Measurements from ENCODE around the gene ADAMTSL2. TPM values are rescaled to one million over a fixed set of nuclear protein-coding genes. Genes with fewer than 3 reads are reported as not detected.

ADAMTSL2 gene
- total RNA-seq, 1 experiment from 2014 or later: 0.87 TPM

- Mint-ChIP-seq H3K27ac (no peak overlapping the region), H3K4me1 (peaks cover 7% of the 10 kb centered on the region), H3K27me3 (ENCODE audit: low read depth) (peaks cover 33% of the 10 kb centered on the region), H3K36me3 (no peaks in the 10 kb centered on the region), H3K4me3 (no peak overlapping the region), H3K9me3 (no peaks in the 10 kb centered on the region)
- no peak for TF ChIP-seq IRF1 (CRISPR knock-in tag; IDR thresholded peaks at IDR 0.05)
- TF ChIP-seq ZNF416 (CRISPR knock-in tag; IDR thresholded peaks at IDR 0.05): no peak
- TF ChIP-seq PRRX2 (CRISPR knock-in tag; IDR thresholded peaks at IDR 0.05): no peak
- TF ChIP-seq NFATC4 (CRISPR knock-in tag; IDR thresholded peaks at IDR 0.05): no peak
- DNase-seq (ENCODE audit: low spot score) (no peak), ATAC-seq (no peak)
- POLR2A ChIA-PET: interaction anchor here (0.8 kb wide), 1 partner anchor 9 kb away, joined by 3 read pairs; no protein-coding TSS in a partner anchor
- CTCF ChIA-PET: interaction anchor here (0.5 to 2.1 kb wide), 3 partner anchors 18 to 677 kb away, joined by 3 to 10 read pairs (median 3); no protein-coding TSS in a partner anchor
Measured at GRCh38 chr9:133607381-133607780, 72.9 kb downstream of the ADAMTSL2 start.

GRCh38 chr9:133607976-133608375, 73.5 kb downstream of the ADAMTSL2 start:
- no peaks in the 10 kb centered on the region for H3K36me3 Mint-ChIP-seq
- no peak overlapping the region for H3K27ac Mint-ChIP-seq
- CTCF ChIA-PET: interaction anchor here (1.0 to 2.1 kb wide), 4 partner anchors 18 to 122 kb away, joined by 3 to 10 read pairs (median 4); no protein-coding TSS in a partner anchor

GRCh38 chr9:133608382-133608781, 73.9 kb downstream of the ADAMTSL2 start:
- ATAC-seq (no peak), DNase-seq (ENCODE audit: low spot score) (no peak)
- no peaks in the 10 kb centered on the region for H3K36me3 Mint-ChIP-seq
- peaks cover 35% of the 10 kb centered on the region for H3K27me3 Mint-ChIP-seq (ENCODE audit: low read depth)
- H3K4me3 Mint-ChIP-seq: peak overlapping the region; percentile 53
- H3K4me1 Mint-ChIP-seq: peaks cover 7% of the 10 kb centered on the region
- POLR2A ChIA-PET: no interaction called here
- CTCF ChIA-PET: interaction anchor here (1.0 to 2.1 kb wide), 4 partner anchors 19 to 107 kb away, joined by 3 to 10 read pairs (median 4); no protein-coding TSS in a partner anchor
- H3K27ac Mint-ChIP-seq: no peak overlapping the region
- no peaks in the 10 kb centered on the region for H3K9me3 Mint-ChIP-seq
- no peak for TF ChIP-seq TP53 (CRISPR knock-in tag; IDR thresholded peaks at IDR 0.05)
- no peak for TF ChIP-seq ZNF416 (CRISPR knock-in tag; IDR thresholded peaks at IDR 0.05)
- TF ChIP-seq TCF7 (CRISPR knock-in tag; IDR thresholded peaks at IDR 0.05; ENCODE audit: low read depth): no peak
- TF ChIP-seq EMX1 (CRISPR knock-in tag; IDR thresholded peaks at IDR 0.05): no peak
- TF ChIP-seq ZNF281 (CRISPR knock-in tag; IDR thresholded peaks at IDR 0.05): no peak
- no peak for TF ChIP-seq RORB (CRISPR knock-in tag; IDR thresholded peaks at IDR 0.05)
- no peak for TF ChIP-seq TEAD4 (CRISPR knock-in tag; IDR thresholded peaks at IDR 0.05)
- TF ChIP-seq KAT7 (CRISPR knock-in tag; IDR thresholded peaks at IDR 0.05; ENCODE audit: borderline replicate concordance): no peak
- TF ChIP-seq ERG (CRISPR knock-in tag; IDR thresholded peaks at IDR 0.05): no peak
- TF ChIP-seq ZNF219 (CRISPR knock-in tag; IDR thresholded peaks at IDR 0.05; ENCODE audit: borderline replicate concordance): no peak
- TF ChIP-seq ARID4B (CRISPR knock-in tag; IDR thresholded peaks at IDR 0.05; ENCODE audit: borderline replicate concordance): no peak
- TF ChIP-seq NFYB (CRISPR knock-in tag; conservative IDR thresholded peaks at IDR 0.05; ENCODE audit: low read depth): no peak
- TF ChIP-seq ATF1 (CRISPR knock-in tag; IDR thresholded peaks at IDR 0.05): no peak
- TF ChIP-seq ZNF396 (CRISPR knock-in tag; IDR thresholded peaks at IDR 0.05; ENCODE audit: borderline replicate concordance): no peak
- TF ChIP-seq ZNF317 (CRISPR knock-in tag; IDR thresholded peaks at IDR 0.05; ENCODE audit: borderline replicate concordance, low read depth): no peak
- TF ChIP-seq E2F4 (CRISPR knock-in tag; IDR thresholded peaks at IDR 0.05; ENCODE audit: borderline replicate concordance, low read depth): no peak
- TF ChIP-seq ZNF423 (CRISPR knock-in tag; IDR thresholded peaks at IDR 0.05): no peak
- no peak for TF ChIP-seq PRRX2 (CRISPR knock-in tag; IDR thresholded peaks at IDR 0.05)

More at GRCh38 chr9:133607976-133608375, 73.5 kb downstream of the ADAMTSL2 start:
- H3K9me3 Mint-ChIP-seq: no peaks in the 10 kb centered on the region
- ATAC-seq (no peak), DNase-seq (ENCODE audit: low spot score) (no peak)
- peaks cover 7% of the 10 kb centered on the region for H3K4me1 Mint-ChIP-seq
- no peak for TF ChIP-seq ZNF219 (CRISPR knock-in tag; IDR thresholded peaks at IDR 0.05; ENCODE audit: borderline replicate concordance)
- H3K4me3 Mint-ChIP-seq: peak overlapping the region; percentile 53
- POLR2A ChIA-PET: interaction anchor here (0.8 kb wide), 1 partner anchor 10 kb away, joined by 3 read pairs; no protein-coding TSS in a partner anchor
- H3K27me3 Mint-ChIP-seq (ENCODE audit: low read depth): peaks cover 35% of the 10 kb centered on the region
